Activated CD4-positive, alpha-beta memory T cell treated with anti-CD3 and anti-CD28 coated beads, Interleukin-2, amount 10 ng/mL, durations not matched to agents 7 days and 5 days (primary cell): ENCODE results near the gene BBS4. TPM values are rescaled to one million over a fixed set of nuclear protein-coding genes. Genes with fewer than 3 reads are reported as not detected.
"Not testable (repeated sequence)": the region's sequence is repeated elsewhere in the genome, so short reads cannot be mapped to it uniquely, and the experiment has no call there.

ENCODE experiments used
- CTCF ChIA-PET: fragments of 350-600 bp; sonication (Branson Sonifier 250); formaldehyde crosslinking; loops from one replicate; lab custom pipeline; 2021; ENCODE audit warnings: antibody characterized with exemption, inconsistent platforms; lab: Charles Lee
- POLR2A ChIA-PET: fragments of 350-600 bp; sonication (Branson Sonifier 250); formaldehyde crosslinking; loops from one replicate; lab custom pipeline; 2021; ENCODE audit warnings: antibody characterized with exemption; lab: Charles Lee
- DNase-seq: peaks from one replicate; pipeline ENCODE4 v3.0.0-alpha.2; 2020
- H3K27ac Mint-ChIP-seq: one replicate; pipeline ENCODE4 v1.8.0; 2021; ENCODE audit warnings: mild to moderate bottlenecking, mixed read lengths
- H3K27me3 Mint-ChIP-seq: one replicate; pipeline ENCODE4 v1.8.0; 2021; ENCODE audit warnings: mixed read lengths
- H3K36me3 Mint-ChIP-seq: one replicate; pipeline ENCODE4 v1.8.0; 2021; ENCODE audit warnings: low read depth, mixed read lengths
- H3K4me1 Mint-ChIP-seq: one replicate; pipeline ENCODE4 v1.8.0; 2021; ENCODE audit warnings: mixed read lengths
- H3K4me3 Mint-ChIP-seq: one replicate; pipeline ENCODE4 v1.8.0; 2021; ENCODE audit warnings: mild to moderate bottlenecking, mixed read lengths
- H3K9me3 Mint-ChIP-seq: one replicate; pipeline ENCODE4 v1.8.0; 2021; ENCODE audit warnings: mixed read lengths
- total RNA-seq, 2 experiments: library from RNA; stranded (reverse); gene quantifications; one replicate each; pipeline ENCODE4 v1.2.3, GENCODE V29; 2021

Gene BBS4
- total RNA-seq, 2 experiments from 2014 or later: 14.5 to 16.2 TPM

- Mint-ChIP-seq H3K27me3 (no peaks in the 10 kb centered on the region), H3K4me3 (no peak overlapping the region), H3K27ac (no peak overlapping the region), H3K9me3 (no peaks in the 10 kb centered on the region), H3K4me1 (peaks cover 1% of the 10 kb centered on the region), H3K36me3 (peaks cover 9% of the 10 kb centered on the region)
- DNase-seq: peak; percentile 77
- CTCF ChIA-PET: interaction anchor here (0.5 to 3.6 kb wide), 40 partner anchors 8 to 552 kb away, joined by 3 to 39 read pairs (median 4); partner anchors contain the start of genes BBS4 and HIGD2B
- POLR2A ChIA-PET: interaction anchor here (0.7 to 1.5 kb wide), 4 partner anchors 26 to 63 kb away, joined by 3 to 4 read pairs (median 4); partner anchors contain the start of gene ADPGK
Measured at GRCh38 chr15:72722071-72722696, 36.2 kb downstream of the BBS4 start.

- no peak for DNase-seq
- Mint-ChIP-seq H3K4me3 (no peak overlapping the region), H3K9me3 (no peaks in the 10 kb centered on the region), H3K36me3 (no peaks in the 10 kb centered on the region), H3K4me1 (peaks cover 1% of the 10 kb centered on the region), H3K27ac (no peak overlapping the region), H3K27me3 (no peaks in the 10 kb centered on the region)
- CTCF ChIA-PET: interaction anchor here (0.5 to 3.6 kb wide), 4 partner anchors 10 to 973 kb away, joined by 3 to 39 read pairs (median 4); no protein-coding TSS in a partner anchor
- POLR2A ChIA-PET: interaction anchor here (1.1 kb wide), 1 partner anchor 11 kb away, joined by 3 read pairs; no protein-coding TSS in a partner anchor
Measured at GRCh38 chr15:72724028-72724427, 38.0 kb downstream of the BBS4 start.

GRCh38 chr15:72725446-72725845 lies 39.4 kb downstream of the BBS4 start:
- Mint-ChIP-seq H3K9me3 (no peaks in the 10 kb centered on the region), H3K4me3 (no peak overlapping the region), H3K27ac (no peak overlapping the region), H3K4me1 (peaks cover 1% of the 10 kb centered on the region), H3K27me3 (no peaks in the 10 kb centered on the region), H3K36me3 (no peaks in the 10 kb centered on the region)
- ChIA-PET POLR2A (no interaction called here), CTCF (no interaction called here)
- no peak for DNase-seq

GRCh38 chr15:72725851-72726250 lies 39.8 kb downstream of the BBS4 start:
- CTCF ChIA-PET, H3K9me3 Mint-ChIP-seq, H3K27me3 Mint-ChIP-seq, DNase-seq, POLR2A ChIA-PET, H3K36me3 Mint-ChIP-seq, H3K4me1 Mint-ChIP-seq, H3K4me3 Mint-ChIP-seq, H3K27ac Mint-ChIP-seq: not testable (repeated sequence)

GRCh38 chr15:72727154-72727553 lies 41.1 kb downstream of the BBS4 start:
- no peak overlapping the region for H3K27ac Mint-ChIP-seq
- H3K27me3 Mint-ChIP-seq: no peaks in the 10 kb centered on the region
- H3K4me3 Mint-ChIP-seq: no peak overlapping the region
- ChIA-PET CTCF (interaction anchor here (1.4 kb wide), 1 partner anchor 13 kb away, joined by 3 read pairs; no protein-coding TSS in a partner anchor), POLR2A (interaction anchor here (1.2 kb wide), 1 partner anchor 9 kb away, joined by 3 read pairs; no protein-coding TSS in a partner anchor)
- peaks cover 1% of the 10 kb centered on the region for H3K4me1 Mint-ChIP-seq
- DNase-seq: no peak
- H3K9me3 Mint-ChIP-seq: no peaks in the 10 kb centered on the region
- H3K36me3 Mint-ChIP-seq: peaks cover 6% of the 10 kb centered on the region

GRCh38 chr15:72728249-72728648 lies 42.2 kb downstream of the BBS4 start:
- not testable (repeated sequence) for H3K9me3 Mint-ChIP-seq, DNase-seq, H3K27ac Mint-ChIP-seq, H3K4me3 Mint-ChIP-seq, H3K27me3 Mint-ChIP-seq, H3K4me1 Mint-ChIP-seq
- POLR2A ChIA-PET: interaction anchor here (2.2 kb wide), 1 partner anchor 12 kb away, joined by 7 read pairs; no protein-coding TSS in a partner anchor
- peaks cover 11% of the 10 kb centered on the region for H3K36me3 Mint-ChIP-seq
- CTCF ChIA-PET: interaction anchor here (1.4 kb wide), 1 partner anchor 12 kb away, joined by 3 read pairs; no protein-coding TSS in a partner anchor

GRCh38 chr15:72728821-72729220 lies 42.8 kb downstream of the BBS4 start:
- H3K9me3 Mint-ChIP-seq: no peaks in the 10 kb centered on the region
- H3K27ac Mint-ChIP-seq: no peak overlapping the region
- peaks cover 5% of the 10 kb centered on the region for H3K4me1 Mint-ChIP-seq
- H3K4me3 Mint-ChIP-seq: no peak overlapping the region
- DNase-seq: no peak
- POLR2A ChIA-PET: interaction anchor here (2.2 kb wide), 1 partner anchor 11 kb away, joined by 7 read pairs; no protein-coding TSS in a partner anchor
- no peaks in the 10 kb centered on the region for H3K27me3 Mint-ChIP-seq
- peaks cover 16% of the 10 kb centered on the region for H3K36me3 Mint-ChIP-seq
- CTCF ChIA-PET: no interaction called here

- CTCF ChIA-PET: interaction anchor here (1.2 to 7.8 kb wide), 4 partner anchors 9 to 20 kb away, joined by 3 to 39 read pairs (median 4); no protein-coding TSS in a partner anchor
- peaks cover 42% of the 10 kb centered on the region for H3K36me3 Mint-ChIP-seq
- no peak overlapping the region for H3K4me3 Mint-ChIP-seq
- no peak for DNase-seq
- H3K27ac Mint-ChIP-seq: no peak overlapping the region
- no peaks in the 10 kb centered on the region for H3K9me3 Mint-ChIP-seq
- no peaks in the 10 kb centered on the region for H3K27me3 Mint-ChIP-seq
- peaks cover 17% of the 10 kb centered on the region for H3K4me1 Mint-ChIP-seq
- POLR2A ChIA-PET: interaction anchor here (1.5 kb wide), 1 partner anchor 50 kb away, joined by 4 read pairs; no protein-coding TSS in a partner anchor
Measured at GRCh38 chr15:72732086-72732485, 46.1 kb downstream of the BBS4 start.

- no peaks in the 10 kb centered on the region for H3K27me3 Mint-ChIP-seq
- H3K4me1 Mint-ChIP-seq: peaks cover 20% of the 10 kb centered on the region
- H3K9me3 Mint-ChIP-seq: no peaks in the 10 kb centered on the region
- no peak for DNase-seq
- peaks cover 47% of the 10 kb centered on the region for H3K36me3 Mint-ChIP-seq
- H3K27ac Mint-ChIP-seq: no peak overlapping the region
- H3K4me3 Mint-ChIP-seq: no peak overlapping the region
- POLR2A ChIA-PET: interaction anchor here (1.5 kb wide), 1 partner anchor 50 kb away, joined by 4 read pairs; no protein-coding TSS in a partner anchor
- CTCF ChIA-PET: interaction anchor here (1.2 to 7.8 kb wide), 4 partner anchors 10 to 20 kb away, joined by 3 to 39 read pairs (median 4); no protein-coding TSS in a partner anchor
Measured at GRCh38 chr15:72732516-72732915, 46.5 kb downstream of the BBS4 start.

- H3K36me3 Mint-ChIP-seq: peaks cover 60% of the 10 kb centered on the region
- no peak overlapping the region for H3K27ac Mint-ChIP-seq
- no peak for DNase-seq
- POLR2A ChIA-PET: interaction anchor here (0.8 to 1.2 kb wide), 3 partner anchors 10 to 49 kb away, joined by 3 to 4 read pairs (median 3); partner anchors contain the start of gene ADPGK
- H3K4me1 Mint-ChIP-seq: peaks cover 32% of the 10 kb centered on the region
- H3K4me3 Mint-ChIP-seq: no peak overlapping the region
- CTCF ChIA-PET: interaction anchor here (1.4 to 7.8 kb wide), 2 partner anchors 11 to 63 kb away, joined by 3 to 39 read pairs; no protein-coding TSS in a partner anchor
- H3K9me3 Mint-ChIP-seq: peaks cover 3% of the 10 kb centered on the region
- H3K27me3 Mint-ChIP-seq: no peaks in the 10 kb centered on the region
Measured at GRCh38 chr15:72733941-72734738, 48.1 kb downstream of the BBS4 start.

GRCh38 chr15:72735111-72735510 lies 49.1 kb downstream of the BBS4 start:
- Mint-ChIP-seq H3K4me1 (peaks cover 42% of the 10 kb centered on the region), H3K4me3 (no peak overlapping the region), H3K27me3 (no peaks in the 10 kb centered on the region), H3K27ac (no peak overlapping the region), H3K36me3 (peaks cover 68% of the 10 kb centered on the region), H3K9me3 (peaks cover 3% of the 10 kb centered on the region)
- ChIA-PET POLR2A (interaction anchor here (1.0 to 1.2 kb wide), 3 partner anchors 11 to 48 kb away, joined by 3 read pairs; partner anchors contain the start of gene ADPGK), CTCF (interaction anchor here (0.7 to 7.8 kb wide), 2 partner anchors 12 to 14 kb away, joined by 4 to 39 read pairs; no protein-coding TSS in a partner anchor)
- DNase-seq: no peak

- H3K4me3 Mint-ChIP-seq: no peak overlapping the region
- H3K9me3 Mint-ChIP-seq: peaks cover 3% of the 10 kb centered on the region
- peaks cover 79% of the 10 kb centered on the region for H3K36me3 Mint-ChIP-seq
- H3K4me1 Mint-ChIP-seq: peaks cover 61% of the 10 kb centered on the region
- no peaks in the 10 kb centered on the region for H3K27me3 Mint-ChIP-seq
- CTCF ChIA-PET: interaction anchor here (2.8 to 7.8 kb wide), 2 partner anchors 14 to 36 kb away, joined by 6 to 39 read pairs; no protein-coding TSS in a partner anchor
- no peak for DNase-seq
- POLR2A ChIA-PET: interaction anchor here (1.1 kb wide), 1 partner anchor 35 kb away, joined by 3 read pairs; no protein-coding TSS in a partner anchor
- H3K27ac Mint-ChIP-seq: no peak overlapping the region
Measured at GRCh38 chr15:72737061-72737460, 51.1 kb downstream of the BBS4 start.
